GM23338 (cell line): ENCODE results near the gene VCPKMT. TPM values are rescaled to one million over a fixed set of nuclear protein-coding genes. Genes with fewer than 3 reads are reported as not detected.

Source experiments
- ATAC-seq: fragments of 200-7000 bp; cut with Tn5 transposase; 3 replicates; pipeline ENCODE4 v1.9.1; 2020
- DNase-seq: peaks from one replicate; pipeline ENCODE4 v3.0.0-alpha.2; 2015; ENCODE audit warnings: low spot score
- H2AFZ ChIP-seq: fragments of 200-600 bp; sonication (generic); 2 replicates; pipeline ENCODE4 v1.8.0; 2016; ENCODE audit warnings: antibody characterized with exemption, mild to moderate bottlenecking, moderate library complexity
- H3F3A ChIP-seq: fragments of 200-600 bp; sonication (generic); replicated peaks from 2 replicates; pipeline ENCODE4 v1.8.0; 2017; ENCODE audit warnings: antibody characterized with exemption, mixed run types, low read depth
- H3K27ac ChIP-seq: fragments of 200-600 bp; sonication (generic); 2 replicates; pipeline ENCODE4 v1.6.1; 2016; ENCODE audit warnings: low read depth
- H3K27me3 ChIP-seq: fragments of 200-600 bp; sonication (generic); 2 replicates; pipeline ENCODE4 v1.8.0; 2016; ENCODE audit warnings: mild to moderate bottlenecking, mixed run types, moderate library complexity; ENCODE audit not compliant: insufficient read depth
- H3K36me3 ChIP-seq: fragments of 200-600 bp; sonication (generic); 2 replicates; pipeline ENCODE4 v1.8.0; 2016; ENCODE audit warnings: mild to moderate bottlenecking; ENCODE audit not compliant: insufficient read depth
- H3K4me1 ChIP-seq: fragments of 200-600 bp; sonication (generic); 2 replicates; pipeline ENCODE4 v1.8.0; 2016; ENCODE audit warnings: mild to moderate bottlenecking, moderate library complexity; ENCODE audit not compliant: insufficient read depth
- H3K4me2 ChIP-seq: fragments of 200-600 bp; sonication (generic); 2 replicates; pipeline ENCODE4 v1.7.1; 2017; ENCODE audit warnings: mixed run types
- H3K4me3 ChIP-seq: fragments of 200-600 bp; sonication (generic); 2 replicates; pipeline ENCODE4 v1.6.1; 2016; ENCODE audit warnings: mixed run types
- H3K79me2 ChIP-seq: fragments of 200-600 bp; sonication (generic); replicated peaks from 2 replicates; pipeline ENCODE4 v1.8.0; 2017; ENCODE audit warnings: mild to moderate bottlenecking; ENCODE audit not compliant: insufficient read depth
- H3K9me2 ChIP-seq: fragments of 200-600 bp; sonication (generic); 2 replicates; pipeline ENCODE4 v1.8.0; 2017; ENCODE audit not compliant: insufficient read depth
- H4K20me1 ChIP-seq: fragments of 200-600 bp; sonication (generic); replicated peaks from 2 replicates; pipeline ENCODE4 v1.8.0; 2017; ENCODE audit warnings: mild to moderate bottlenecking; ENCODE audit not compliant: insufficient read depth
- H3K27ac Mint-ChIP-seq: 2 replicates; pipeline ENCODE4 v1.8.0; 2020; ENCODE audit warnings: inconsistent platforms, mild to moderate bottlenecking, moderate library complexity, mixed read lengths
- H3K27me3 Mint-ChIP-seq: 3 replicates; pipeline ENCODE4 v1.8.0; 2022; ENCODE audit warnings: low read depth, mild to moderate bottlenecking, moderate library complexity, mixed read lengths, inconsistent platforms; ENCODE audit not compliant: insufficient read depth, poor library complexity
- H3K36me3 Mint-ChIP-seq: 3 replicates; pipeline ENCODE4 v1.8.0; 2021; ENCODE audit warnings: low read depth, mild to moderate bottlenecking, inconsistent platforms, moderate library complexity, mixed read lengths
- H3K4me1 Mint-ChIP-seq: 3 replicates; pipeline ENCODE4 v1.8.0; 2020; ENCODE audit warnings: mild to moderate bottlenecking, inconsistent platforms, mixed read lengths
- H3K4me3 Mint-ChIP-seq: 3 replicates; pipeline ENCODE4 v1.8.0; 2021; ENCODE audit warnings: moderate library complexity, mild to moderate bottlenecking, inconsistent platforms, mixed read lengths
- H3K9me3 Mint-ChIP-seq: 3 replicates; pipeline ENCODE4 v1.8.0; 2020; ENCODE audit warnings: moderate library complexity, mild to moderate bottlenecking, inconsistent platforms, mixed read lengths
- CREB1 ChIP-seq: fragments of 250-450 bp; sonication (Bioruptor Pico); IDR thresholded peaks from 2 replicates; pipeline ENCODE4 v1.5.0; 2020; ENCODE audit warnings: low read depth, mild to moderate bottlenecking, moderate library complexity
- CTCF ChIP-seq, 2 experiments: fragments of 200-600 bp in 1 of 2; sonication (generic) in 1 of 2; conservative IDR thresholded peaks; 2 replicates each; pipeline versions ENCODE4 v1.5.1 to v1.6.1; 2016 to 2017; ENCODE audit warnings: antibody characterized with exemption in 2 of 2, low read depth in 2 of 2, mild to moderate bottlenecking in 2 of 2, moderate library complexity in 1 of 2
- EZH2 ChIP-seq: fragments of 200-600 bp; sonication (generic); IDR thresholded peaks from one replicate; pipeline ENCODE4 v1.8.0; 2017; ENCODE audit warnings: antibody characterized with exemption, mild to moderate bottlenecking, low read depth; ENCODE audit not compliant: unreplicated experiment
- EZH2phosphoT487 ChIP-seq: fragments of 200-600 bp; sonication (generic); IDR thresholded peaks from one replicate; pipeline ENCODE4 v1.8.1; 2018; ENCODE audit warnings: antibody characterized with exemption; ENCODE audit not compliant: unreplicated experiment
- JUNB ChIP-seq: IDR thresholded peaks from one replicate; pipeline ENCODE4 v1.6.1; 2016; ENCODE audit warnings: antibody characterized with exemption; ENCODE audit not compliant: unreplicated experiment
- NANOG ChIP-seq: IDR thresholded peaks from 2 replicates; pipeline ENCODE4 v1.6.1; 2016; ENCODE audit warnings: antibody characterized with exemption, borderline replicate concordance
- POLR2AphosphoS5 ChIP-seq: IDR thresholded peaks from 2 replicates; pipeline ENCODE4 v1.6.1; 2016; ENCODE audit warnings: antibody characterized with exemption, low read depth
- REST ChIP-seq: IDR thresholded peaks from one replicate; pipeline ENCODE4 v1.6.1; 2018; ENCODE audit warnings: antibody characterized with exemption; ENCODE audit not compliant: unreplicated experiment
- STAT1 ChIP-seq: IDR thresholded peaks from one replicate; pipeline ENCODE4 v1.6.1; 2016; ENCODE audit warnings: antibody characterized with exemption; ENCODE audit not compliant: unreplicated experiment
- ZNF114 ChIP-seq: fragments of 250-450 bp; sonication (Bioruptor Pico); IDR thresholded peaks from 2 replicates; pipeline ENCODE4 v1.5.0; 2020; ENCODE audit warnings: mild to moderate bottlenecking, moderate library complexity
- ZNF331 ChIP-seq: fragments of 250-450 bp; sonication (Bioruptor Pico); IDR thresholded peaks from 2 replicates; pipeline ENCODE4 v1.5.0; 2020; ENCODE audit warnings: low read depth, mild to moderate bottlenecking, moderate library complexity
- polyA plus RNA-seq: library from polyadenylated mRNA; unstranded; fragments of >200 nt; fragmentation: Nextera tagmentation; extraction: Ambion mirVana; gene quantifications from 2 replicates; pipeline ENCODE4 v1.2.1, GENCODE V29; 2016
- total RNA-seq: library from RNA; depleted of rRNA; stranded (reverse); fragments of >200 nt; shearing (Covaris generic); gene quantifications from 2 replicates; pipeline ENCODE4 v1.2.3, GENCODE V29; 2014
- TF ChIP-seq, protein P1 (sequence below): fragments of 250-450 bp; sonication (Bioruptor Pico); IDR thresholded peaks from 2 replicates; pipeline ENCODE4 v1.5.0; 2020; ENCODE audit warnings: mild to moderate bottlenecking, moderate library complexity
- TF ChIP-seq, protein P2 (sequence below): IDR thresholded peaks from 2 replicates; pipeline ENCODE4 v1.6.1; 2016; ENCODE audit warnings: antibody characterized with exemption

The VCPKMT gene
- total and polyA plus RNA-seq, 2 experiments from 2014 or later, result 12.3 to 15.8 TPM

GRCh38 chr14:50084666-50085065 lies 31.7 kb downstream of the VCPKMT start:
- H3K36me3 Mint-ChIP-seq, result no peaks in the 10 kb centered on the region
- Histone ChIP-seq H4K20me1 (no peaks in the 10 kb centered on the region), H3K4me2 (no peak overlapping the region), H3K79me2 (no peaks in the 10 kb centered on the region), H3K36me3 (no peaks in the 10 kb centered on the region), H3F3A (no peaks in the 10 kb centered on the region), H3K4me3 (no peak overlapping the region), H3K27ac (no peak overlapping the region), H3K4me1 (peaks cover 10% of the 10 kb centered on the region), H2AFZ (no peak overlapping the region), H3K27me3 (no peaks in the 10 kb centered on the region), H3K9me2 (no peaks in the 10 kb centered on the region)
- H3K4me1 Mint-ChIP-seq, result peaks cover 4% of the 10 kb centered on the region; the same call in 2 of the 3 replicates
- ATAC-seq, result no peak
- H3K27me3 Mint-ChIP-seq, result peaks cover 1% of the 10 kb centered on the region
- no peak overlapping the region for H3K4me3 Mint-ChIP-seq
- H3K27ac Mint-ChIP-seq, result no peak overlapping the region
- DNase-seq, result no peak
- H3K9me3 Mint-ChIP-seq, result no peaks in the 10 kb centered on the region
- TF ChIP-seq ZNF331 (CRISPR knock-in tag), result no peak
- TF ChIP-seq, protein P1, sequence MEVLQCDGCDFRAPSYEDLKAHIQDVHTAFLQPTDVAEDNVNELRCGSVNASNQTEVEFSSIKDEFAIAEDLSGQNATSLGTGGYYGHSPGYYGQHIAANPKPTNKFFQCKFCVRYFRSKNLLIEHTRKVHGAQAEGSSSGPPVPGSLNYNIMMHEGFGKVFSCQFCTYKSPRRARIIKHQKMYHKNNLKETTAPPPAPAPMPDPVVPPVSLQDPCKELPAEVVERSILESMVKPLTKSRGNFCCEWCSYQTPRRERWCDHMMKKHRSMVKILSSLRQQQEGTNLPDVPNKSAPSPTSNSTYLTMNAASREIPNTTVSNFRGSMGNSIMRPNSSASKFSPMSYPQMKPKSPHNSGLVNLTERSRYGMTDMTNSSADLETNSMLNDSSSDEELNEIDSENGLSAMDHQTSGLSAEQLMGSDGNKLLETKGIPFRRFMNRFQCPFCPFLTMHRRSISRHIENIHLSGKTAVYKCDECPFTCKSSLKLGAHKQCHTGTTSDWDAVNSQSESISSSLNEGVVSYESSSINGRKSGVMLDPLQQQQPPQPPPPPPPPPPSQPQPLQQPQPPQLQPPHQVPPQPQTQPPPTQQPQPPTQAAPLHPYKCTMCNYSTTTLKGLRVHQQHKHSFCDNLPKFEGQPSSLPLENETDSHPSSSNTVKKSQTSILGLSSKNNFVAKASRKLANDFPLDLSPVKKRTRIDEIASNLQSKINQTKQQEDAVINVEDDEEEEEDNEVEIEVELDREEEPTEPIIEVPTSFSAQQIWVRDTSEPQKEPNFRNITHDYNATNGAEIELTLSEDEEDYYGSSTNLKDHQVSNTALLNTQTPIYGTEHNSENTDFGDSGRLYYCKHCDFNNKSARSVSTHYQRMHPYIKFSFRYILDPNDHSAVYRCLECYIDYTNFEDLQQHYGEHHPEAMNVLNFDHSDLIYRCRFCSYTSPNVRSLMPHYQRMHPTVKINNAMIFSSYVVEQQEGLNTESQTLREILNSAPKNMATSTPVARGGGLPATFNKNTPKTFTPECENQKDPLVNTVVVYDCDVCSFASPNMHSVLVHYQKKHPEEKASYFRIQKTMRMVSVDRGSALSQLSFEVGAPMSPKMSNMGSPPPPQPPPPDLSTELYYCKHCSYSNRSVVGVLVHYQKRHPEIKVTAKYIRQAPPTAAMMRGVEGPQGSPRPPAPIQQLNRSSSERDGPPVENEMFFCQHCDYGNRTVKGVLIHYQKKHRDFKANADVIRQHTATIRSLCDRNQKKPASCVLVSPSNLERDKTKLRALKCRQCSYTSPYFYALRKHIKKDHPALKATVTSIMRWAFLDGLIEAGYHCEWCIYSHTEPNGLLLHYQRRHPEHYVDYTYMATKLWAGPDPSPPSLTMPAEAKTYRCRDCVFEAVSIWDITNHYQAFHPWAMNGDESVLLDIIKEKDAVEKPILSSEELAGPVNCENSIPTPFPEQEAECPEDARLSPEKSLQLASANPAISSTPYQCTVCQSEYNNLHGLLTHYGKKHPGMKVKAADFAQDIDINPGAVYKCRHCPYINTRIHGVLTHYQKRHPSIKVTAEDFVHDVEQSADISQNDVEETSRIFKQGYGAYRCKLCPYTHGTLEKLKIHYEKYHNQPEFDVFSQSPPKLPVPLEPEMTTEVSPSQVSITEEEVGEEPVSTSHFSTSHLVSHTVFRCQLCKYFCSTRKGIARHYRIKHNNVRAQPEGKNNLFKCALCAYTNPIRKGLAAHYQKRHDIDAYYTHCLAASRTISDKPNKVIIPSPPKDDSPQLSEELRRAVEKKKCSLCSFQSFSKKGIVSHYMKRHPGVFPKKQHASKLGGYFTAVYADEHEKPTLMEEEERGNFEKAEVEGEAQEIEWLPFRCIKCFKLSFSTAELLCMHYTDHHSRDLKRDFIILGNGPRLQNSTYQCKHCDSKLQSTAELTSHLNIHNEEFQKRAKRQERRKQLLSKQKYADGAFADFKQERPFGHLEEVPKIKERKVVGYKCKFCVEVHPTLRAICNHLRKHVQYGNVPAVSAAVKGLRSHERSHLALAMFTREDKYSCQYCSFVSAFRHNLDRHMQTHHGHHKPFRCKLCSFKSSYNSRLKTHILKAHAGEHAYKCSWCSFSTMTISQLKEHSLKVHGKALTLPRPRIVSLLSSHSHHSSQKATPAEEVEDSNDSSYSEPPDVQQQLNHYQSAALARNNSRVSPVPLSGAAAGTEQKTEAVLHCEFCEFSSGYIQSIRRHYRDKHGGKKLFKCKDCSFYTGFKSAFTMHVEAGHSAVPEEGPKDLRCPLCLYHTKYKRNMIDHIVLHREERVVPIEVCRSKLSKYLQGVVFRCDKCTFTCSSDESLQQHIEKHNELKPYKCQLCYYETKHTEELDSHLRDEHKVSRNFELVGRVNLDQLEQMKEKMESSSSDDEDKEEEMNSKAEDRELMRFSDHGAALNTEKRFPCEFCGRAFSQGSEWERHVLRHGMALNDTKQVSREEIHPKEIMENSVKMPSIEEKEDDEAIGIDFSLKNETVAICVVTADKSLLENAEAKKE (CRISPR knock-in tag), result no peak
- no peak for TF ChIP-seq NANOG
- no peak for TF ChIP-seq CREB1 (CRISPR knock-in tag)
- TF ChIP-seq EZH2, result no peak
- no peak for TF ChIP-seq CTCF (conservative IDR thresholded peaks at IDR 0.05; ENCODE audit: low read depth in 2 of 2)
- no peak for TF ChIP-seq POLR2AphosphoS5
- no peak for TF ChIP-seq JUNB
- TF ChIP-seq, protein P2, sequence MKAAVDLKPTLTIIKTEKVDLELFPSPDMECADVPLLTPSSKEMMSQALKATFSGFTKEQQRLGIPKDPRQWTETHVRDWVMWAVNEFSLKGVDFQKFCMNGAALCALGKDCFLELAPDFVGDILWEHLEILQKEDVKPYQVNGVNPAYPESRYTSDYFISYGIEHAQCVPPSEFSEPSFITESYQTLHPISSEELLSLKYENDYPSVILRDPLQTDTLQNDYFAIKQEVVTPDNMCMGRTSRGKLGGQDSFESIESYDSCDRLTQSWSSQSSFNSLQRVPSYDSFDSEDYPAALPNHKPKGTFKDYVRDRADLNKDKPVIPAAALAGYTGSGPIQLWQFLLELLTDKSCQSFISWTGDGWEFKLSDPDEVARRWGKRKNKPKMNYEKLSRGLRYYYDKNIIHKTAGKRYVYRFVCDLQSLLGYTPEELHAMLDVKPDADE, result no peak
- no peak for TF ChIP-seq STAT1
- no peak for TF ChIP-seq ZNF114 (CRISPR knock-in tag)
- TF ChIP-seq REST, result no peak
- TF ChIP-seq EZH2phosphoT487, result no peak
